Measurements from ENCODE around the gene PRRT1.

GRCh38 chr6:32148289-32149091, 3.2 kb downstream of the PRRT1 start:
- no peak for TF ChIP-seq CTCF (IDR thresholded peaks at IDR 0.05; ENCODE audit: insufficient read depth, low read length, poor library complexity, severe bottlenecking)
- no peak for TF ChIP-seq EZH2phosphoT487 (conservative IDR thresholded peaks at IDR 0.05; ENCODE audit: low read length)

All from SU-DHL-6 (cell line).